A673 (cell line): ENCODE data around the gene GRPEL2.

Source experiments
- EZH2 ChIP-seq: fragments of 200-600 bp; sonication (generic); IDR thresholded peaks from 2 replicates; pipeline ENCODE4 v1.6.1; 2017; ENCODE audit warnings: borderline replicate concordance, low read depth, mild to moderate bottlenecking, mixed read lengths, antibody characterized with exemption, low read length; ENCODE audit not compliant: poor library complexity, severe bottlenecking
- TF ChIP-seq, protein P1 (sequence below): fragments of 300-800, 200-600 bp; sonication (generic); conservative IDR thresholded peaks from 2 replicates; pipeline ENCODE4 v1.5.1; 2017; ENCODE audit warnings: low read depth, mild to moderate bottlenecking, antibody characterized with exemption, low read length, moderate library complexity, mixed read lengths

DNA sequence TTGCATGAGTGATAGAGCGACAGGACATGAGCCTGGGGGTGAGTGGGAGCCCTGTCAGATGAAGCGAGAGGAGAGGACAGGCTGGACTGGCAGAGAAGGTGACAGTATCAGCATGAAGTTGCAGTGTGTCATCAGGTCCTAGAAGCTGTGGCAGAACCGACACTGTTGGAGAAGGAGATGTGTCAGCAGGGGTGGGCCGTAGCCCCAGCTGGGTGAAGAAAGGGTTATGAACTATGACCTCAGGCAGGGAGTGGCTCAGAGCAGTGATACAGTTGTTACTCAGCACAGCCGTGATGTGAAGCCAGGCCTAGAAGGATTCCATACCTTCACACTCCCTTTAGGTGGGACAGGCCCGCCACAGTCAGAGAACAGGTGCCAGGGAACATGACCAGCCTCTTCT is 20.1 kb downstream of the GRPEL2 start:
- TF ChIP-seq EZH2, result no peak
- TF ChIP-seq, protein P1, sequence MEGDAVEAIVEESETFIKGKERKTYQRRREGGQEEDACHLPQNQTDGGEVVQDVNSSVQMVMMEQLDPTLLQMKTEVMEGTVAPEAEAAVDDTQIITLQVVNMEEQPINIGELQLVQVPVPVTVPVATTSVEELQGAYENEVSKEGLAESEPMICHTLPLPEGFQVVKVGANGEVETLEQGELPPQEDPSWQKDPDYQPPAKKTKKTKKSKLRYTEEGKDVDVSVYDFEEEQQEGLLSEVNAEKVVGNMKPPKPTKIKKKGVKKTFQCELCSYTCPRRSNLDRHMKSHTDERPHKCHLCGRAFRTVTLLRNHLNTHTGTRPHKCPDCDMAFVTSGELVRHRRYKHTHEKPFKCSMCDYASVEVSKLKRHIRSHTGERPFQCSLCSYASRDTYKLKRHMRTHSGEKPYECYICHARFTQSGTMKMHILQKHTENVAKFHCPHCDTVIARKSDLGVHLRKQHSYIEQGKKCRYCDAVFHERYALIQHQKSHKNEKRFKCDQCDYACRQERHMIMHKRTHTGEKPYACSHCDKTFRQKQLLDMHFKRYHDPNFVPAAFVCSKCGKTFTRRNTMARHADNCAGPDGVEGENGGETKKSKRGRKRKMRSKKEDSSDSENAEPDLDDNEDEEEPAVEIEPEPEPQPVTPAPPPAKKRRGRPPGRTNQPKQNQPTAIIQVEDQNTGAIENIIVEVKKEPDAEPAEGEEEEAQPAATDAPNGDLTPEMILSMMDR, result no peak
